H1 (cell line): ENCODE measurements around the gene SHC3. TPM values are rescaled to one million over a fixed set of nuclear protein-coding genes. Genes with fewer than 3 reads are reported as not detected.

Experiments
- CTCF ChIA-PET: fragments of 300-600 bp; sonication (Branson Sonifier 250); formaldehyde crosslinking; loops from one replicate; lab custom pipeline; 2021; ENCODE audit not compliant: partially characterized antibody; lab: Charles Lee
- POLR2A ChIA-PET: fragments of 300-600 bp; sonication (Branson Sonifier 250); formaldehyde crosslinking; loops from one replicate; lab custom pipeline; 2021; ENCODE audit warnings: inconsistent platforms; ENCODE audit not compliant: partially characterized antibody; lab: Charles Lee
- DNase-seq, 2 experiments: peaks; one replicate each; pipeline versions ENCODE4 v3.0.0 to v3.0.0-alpha.2; 2010 to 2022; ENCODE audit warnings: low spot score in 2 of 2, low read depth in 1 of 2, mixed read lengths in 1 of 2
- FAIRE-seq: peaks from 2 replicates; lab custom pipeline; 2011; peaks lifted over from hg19 to GRCh38; lab: Jason Lieb, UNC
- H2AFZ ChIP-seq: 2 replicates; pipeline ENCODE4 v1.8.1; 2012; ENCODE audit warnings: low read length, inconsistent platforms
- H2AK5ac ChIP-seq: 2 replicates; pipeline ENCODE4 v1.6.1; 2013; ENCODE audit warnings: low read depth, low read length
- H2BK120ac ChIP-seq: replicated peaks from 2 replicates; pipeline ENCODE3; 2013; ENCODE audit warnings: low read depth, low read length, inconsistent platforms
- H2BK12ac ChIP-seq: 2 replicates; pipeline ENCODE4 v1.6.1; 2013; ENCODE audit warnings: low read depth, low read length
- H2BK15ac ChIP-seq: 2 replicates; pipeline ENCODE4 v1.6.1; 2013; ENCODE audit warnings: low read length
- H2BK20ac ChIP-seq: 2 replicates; pipeline ENCODE4 v1.6.1; 2013; ENCODE audit warnings: low read length
- H2BK5ac ChIP-seq: 2 replicates; pipeline ENCODE4 v1.6.1; 2013; ENCODE audit warnings: low read depth, low read length
- H3K14ac ChIP-seq: 2 replicates; pipeline ENCODE4 v1.6.1; 2013; ENCODE audit warnings: inconsistent platforms; ENCODE audit not compliant: insufficient read length
- H3K18ac ChIP-seq: 2 replicates; pipeline ENCODE4 v1.6.1; 2013; ENCODE audit warnings: low read length; ENCODE audit errors: extremely low read depth
- H3K23ac ChIP-seq: 2 replicates; pipeline ENCODE4 v1.6.1; 2013; ENCODE audit warnings: inconsistent platforms; ENCODE audit not compliant: insufficient read length
- H3K23me2 ChIP-seq: 2 replicates; pipeline ENCODE4 v1.6.1; 2013; ENCODE audit warnings: low read depth, low read length
- H3K27ac ChIP-seq: 2 replicates; pipeline ENCODE4 v1.6.1; 2011; ENCODE audit warnings: low read depth, low read length, inconsistent platforms
- H3K27me3 ChIP-seq, 4 experiments: replicated peaks in 1 of 4; 1 replicate in 1 of 4; 2 replicates in 3 of 4; pipeline versions ENCODE4 v1.6.1 to v1.8.1; 2011 to 2013; ENCODE audit warnings: low read length in 3 of 4, mild to moderate bottlenecking in 3 of 4, inconsistent platforms in 2 of 4, mixed read lengths in 2 of 4, moderate library complexity in 1 of 4; ENCODE audit not compliant: control insufficient read depth in 3 of 4, insufficient read depth in 3 of 4; ENCODE audit errors: extremely low read depth in 1 of 4
- H3K36me3 ChIP-seq, 4 experiments: 2 replicates each; pipeline versions ENCODE4 v1.6.1 to v1.8.1; 2011 to 2013; ENCODE audit warnings: mild to moderate bottlenecking in 4 of 4, low read length in 3 of 4, moderate library complexity in 2 of 4, control low read depth in 1 of 4, inconsistent platforms in 1 of 4; ENCODE audit not compliant: insufficient read depth in 4 of 4, control insufficient read depth in 2 of 4
- H3K4ac ChIP-seq: replicated peaks from 2 replicates; pipeline ENCODE3; 2013; ENCODE audit warnings: low read length, low read depth, mixed read lengths, inconsistent platforms; ENCODE audit not compliant: insufficient read length
- H3K4me1 ChIP-seq, 4 experiments: replicated peaks in 1 of 4; 1 replicate in 1 of 4; 2 replicates in 3 of 4; pipeline versions ENCODE4 v1.6.1 to v1.8.1; 2011 to 2013; ENCODE audit warnings: low read length in 3 of 4, inconsistent platforms in 2 of 4, mixed read lengths in 1 of 4; ENCODE audit not compliant: insufficient read depth in 4 of 4, control insufficient read depth in 3 of 4
- H3K4me2 ChIP-seq, 2 experiments: 2 replicates each; pipeline versions ENCODE4 v1.6.1 to v1.8.1; 2011 to 2013; ENCODE audit warnings: low read depth in 2 of 2, low read length in 2 of 2, control low read depth in 1 of 2, inconsistent platforms in 1 of 2, mild to moderate bottlenecking in 1 of 2; ENCODE audit not compliant: insufficient read depth in 1 of 2
- H3K4me3 ChIP-seq, 4 experiments: fragments of 200-600, 300-600 bp in 1 of 4; sonication (generic), shearing (Covaris generic), sonication (Bioruptor Twin) in 1 of 4; 2 replicates each; pipeline versions ENCODE4 v1.5.1 to v1.8.1; 2011 to 2016; ENCODE audit warnings: low read length in 4 of 4, low read depth in 3 of 4, control low read depth in 2 of 4, inconsistent platforms in 2 of 4, mild to moderate bottlenecking in 2 of 4, mixed read lengths in 1 of 4, moderate library complexity in 1 of 4; ENCODE audit not compliant: insufficient read depth in 2 of 4; ENCODE audit errors: extremely low read depth in 1 of 4
- H3K56ac ChIP-seq: replicated peaks from 2 replicates; pipeline ENCODE3; 2013; ENCODE audit warnings: low read depth, mild to moderate bottlenecking, mixed read lengths, low read length, inconsistent platforms; ENCODE audit not compliant: insufficient read length
- H3K79me1 ChIP-seq: 2 replicates; pipeline ENCODE4 v1.6.1; 2013; ENCODE audit warnings: low read depth, low read length, control low read depth
- H3K79me2 ChIP-seq, 2 experiments: 2 replicates each; pipeline versions ENCODE4 v1.6.1 to v1.8.1; 2012 to 2013; ENCODE audit warnings: low read length in 2 of 2, mild to moderate bottlenecking in 2 of 2, inconsistent platforms in 1 of 2; ENCODE audit not compliant: insufficient read depth in 2 of 2, control insufficient read depth in 1 of 2
- H3K9ac ChIP-seq, 4 experiments: replicated peaks in 1 of 4; 1 replicate in 1 of 4; 2 replicates in 3 of 4; pipeline versions ENCODE4 v1.6.1 to v1.8.1; 2011 to 2013; ENCODE audit warnings: low read depth in 3 of 4, low read length in 3 of 4, control low read depth in 2 of 4, mild to moderate bottlenecking in 2 of 4, moderate library complexity in 2 of 4, inconsistent platforms in 1 of 4; ENCODE audit errors: extremely low read depth in 1 of 4
- H3K9me3 ChIP-seq, 2 experiments: 2 replicates each; pipeline versions ENCODE4 v1.6.1 to v1.8.1; 2012 to 2013; ENCODE audit warnings: mild to moderate bottlenecking in 2 of 2, moderate library complexity in 2 of 2, control low read depth in 1 of 2, inconsistent platforms in 1 of 2, low read depth in 1 of 2, low read length in 1 of 2, mixed read lengths in 1 of 2; ENCODE audit not compliant: insufficient read depth in 2 of 2
- H4K20me1 ChIP-seq, 2 experiments: replicated peaks in 1 of 2; 2 replicates each; pipeline versions ENCODE3 to v1.8.1; 2011 to 2013; ENCODE audit warnings: inconsistent platforms in 2 of 2, low read length in 2 of 2, mild to moderate bottlenecking in 1 of 2; ENCODE audit not compliant: insufficient read depth in 2 of 2, control insufficient read depth in 1 of 2
- H4K5ac ChIP-seq: 2 replicates; pipeline ENCODE4 v1.6.1; 2013; ENCODE audit warnings: low read length, low read depth, mixed read lengths, inconsistent platforms; ENCODE audit not compliant: insufficient read length
- H4K8ac ChIP-seq: 2 replicates; pipeline ENCODE4 v1.8.0; 2013; ENCODE audit warnings: mild to moderate bottlenecking, moderate library complexity, low read length, inconsistent platforms; ENCODE audit not compliant: insufficient read depth; ENCODE audit errors: extremely low read depth
- H4K91ac ChIP-seq: replicated peaks from 2 replicates; pipeline ENCODE3; 2013; ENCODE audit warnings: low read length, mixed read lengths, inconsistent platforms; ENCODE audit not compliant: insufficient read length
- CEBPB ChIP-seq: IDR thresholded peaks from 2 replicates; pipeline ENCODE4 v1.6.1; 2012; ENCODE audit warnings: low read depth, low read length
- CHD2 ChIP-seq: IDR thresholded peaks from 2 replicates; pipeline ENCODE4 v1.6.1; 2012; ENCODE audit warnings: low read length, improper control_type of control experiment
- CTBP2 ChIP-seq: IDR thresholded peaks from 2 replicates; pipeline ENCODE4 v1.7.0; 2011; ENCODE audit warnings: borderline replicate concordance, mild to moderate bottlenecking, moderate library complexity, mixed read lengths, low read length; ENCODE audit not compliant: insufficient read depth, insufficient read length
- JUN ChIP-seq: IDR thresholded peaks from 2 replicates; pipeline ENCODE4 v1.6.1; 2011; ENCODE audit warnings: low read depth, mild to moderate bottlenecking, improper control_type of control experiment, low read length
- KDM1A ChIP-seq: fragments of 200-600, 300-600 bp; sonication (generic); IDR thresholded peaks from 2 replicates; pipeline ENCODE4 v1.7.1; 2016; ENCODE audit warnings: mild to moderate bottlenecking, low read length, borderline replicate concordance
- KDM4A ChIP-seq: IDR thresholded peaks from one replicate; pipeline ENCODE4 v1.7.1; 2012; ENCODE audit warnings: low read depth, mild to moderate bottlenecking, moderate library complexity, low read length, inconsistent platforms; ENCODE audit not compliant: severe bottlenecking
- MAX ChIP-seq: IDR thresholded peaks from 2 replicates; pipeline ENCODE4 v1.6.1; 2012; ENCODE audit warnings: inconsistent platforms
- NANOG ChIP-seq: IDR thresholded peaks from 2 replicates; pipeline ENCODE4 v1.6.1; 2011; ENCODE audit warnings: low read length, low read depth, mild to moderate bottlenecking, inconsistent platforms; ENCODE audit not compliant: insufficient read depth, poor library complexity, severe bottlenecking
- SAP30 ChIP-seq: fragments of 300-600 bp; sonication (generic); IDR thresholded peaks from 2 replicates; pipeline ENCODE4 v1.7.1; 2012; ENCODE audit warnings: low read length, moderate library complexity, mild to moderate bottlenecking, inconsistent platforms; ENCODE audit not compliant: insufficient read depth, insufficient replicate concordance
- USF2 ChIP-seq: IDR thresholded peaks from 2 replicates; pipeline ENCODE4 v1.6.1; 2011; ENCODE audit warnings: low read length, improper control_type of control experiment
- WGBS, 2 experiments: shearing (Covaris generic) in 1 of 2; methylation state at CpG; one replicate each; pipeline versions ENCODE4 v1.1.6 to v1.1.7; 2013 to 2015; ENCODE audit warnings: low lambda C conversion rate in 2 of 2, mixed read lengths in 2 of 2, inconsistent platforms in 1 of 2, low coverage in 1 of 2, missing lambda C conversion rate in 1 of 2; ENCODE audit not compliant: insufficient replicate concordance in 2 of 2, insufficient coverage in 1 of 2, insufficient read length in 1 of 2; ENCODE audit errors: extremely low coverage in 1 of 2, missing lambda C conversion rate in 1 of 2; 5-methylcytosine and 5-hydroxymethylcytosine counted together
- polyA plus RNA-seq, 7 experiments: library from polyadenylated mRNA; depleted of rRNA in 3 of 7; stranded (reverse) in 5 of 7; unstranded in 2 of 7; fragments of >200 nt in 5 of 7; fragments of 200-250 nt in 2 of 7; gene quantifications; 1 replicate in 5 of 7; 2 replicates in 1 of 7; 4 replicates in 1 of 7; pipeline versions ENCODE4 v1.2.1 to v1.2.3, GENCODE V29; 2011 to 2013; ENCODE audit warnings: missing spikeins in 2 of 7, mixed read lengths in 2 of 7
- total RNA-seq: library from RNA; stranded (reverse); fragmentation: NEBNext Ultra II Directional; extraction: Animal tissue kit (Norgen Biotek cat#: 25700); gene quantifications from 2 replicates; pipeline ENCODE4 v1.2.1, GENCODE V29; 2021

SHC3 gene
- total and polyA plus RNA-seq, 2 of the 8 experiments (the other 6 are each of a cell fraction or from before 2014, with no cell fraction given) = 1.4 to 7.1 TPM

- Histone ChIP-seq H3K4me2 (no peak overlapping the region), H3K23me2 (no peaks in the 10 kb centered on the region), H3K79me1 (no peaks in the 10 kb centered on the region), H3K9me3 (no peaks in the 10 kb centered on the region), H4K5ac (no peak overlapping the region), H3K27ac (no peak overlapping the region), H3K79me2 (no peaks in the 10 kb centered on the region), H3K4me3 (no peak overlapping the region), H3K4me1 (no peaks in the 10 kb centered on the region; a peak in 1 of 7 replicates), H4K8ac (no peak overlapping the region), H2AFZ (no peak overlapping the region), H3K9ac (no peak overlapping the region), H3K27me3 (no peaks in the 10 kb centered on the region), H3K23ac (no peak overlapping the region), H3K14ac (no peak overlapping the region), H2AK5ac (no peak overlapping the region), H2BK12ac (no peak overlapping the region), H2BK15ac (no peak overlapping the region), H3K56ac (no peak overlapping the region), H2BK5ac (no peak overlapping the region), H3K4ac (no peak overlapping the region), H2BK120ac (no peak overlapping the region), H4K20me1 (no peaks in the 10 kb centered on the region), H3K36me3 (no peaks in the 10 kb centered on the region), H2BK20ac (no peak overlapping the region), H3K18ac (no peak overlapping the region), H4K91ac (no peak overlapping the region)
- ChIA-PET CTCF (interaction anchor here (0.6 to 0.8 kb wide), 2 partner anchors 205 to 493 kb away, joined by 3 read pairs; no protein-coding TSS in a partner anchor), POLR2A (no interaction called here)
- TF ChIP-seq CHD2 (no peak), MAX (no peak), JUN (no peak), KDM4A (no peak), NANOG (no peak), SAP30 (no peak), CEBPB (no peak), USF2 (no peak), CTBP2 (no peak), KDM1A (no peak)
- FAIRE-seq (no peak), DNase-seq (no peak)
- 89% methylated on average over 3 of the region's 3 CpGs; no CpG with 5 or more reads in 1 of the 2 experiments for WGBS, 2 experiments
Observed at GRCh38 chr9:89073397-89073796, 105.2 kb downstream of the SHC3 start.
